ENCODE data around the gene GMDS.

DNA sequence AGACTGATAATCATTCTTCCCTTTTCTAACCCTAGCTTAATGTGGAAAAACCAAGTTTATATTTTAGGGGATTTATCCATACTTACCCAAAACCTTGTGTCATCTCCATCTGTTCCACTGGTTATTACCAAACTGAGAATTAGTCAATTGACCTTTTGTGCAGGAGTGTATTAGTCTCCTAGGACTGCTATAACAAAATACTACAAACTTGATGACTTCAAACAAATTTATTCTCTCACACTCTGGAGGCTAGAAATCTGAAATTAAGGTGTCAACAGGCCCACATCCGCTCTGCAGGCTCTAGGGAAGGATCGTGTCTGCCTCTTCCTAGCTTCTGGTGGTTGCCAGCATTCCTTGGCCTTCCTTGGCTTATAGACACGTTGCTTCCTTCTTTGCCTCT is 12.7 kb upstream of the GMDS start:
- TF ChIP-seq CTCF (conservative IDR thresholded peaks at IDR 0.05; ENCODE audit: low read length) (no peak), EZH2phosphoT487 (IDR thresholded peaks at IDR 0.05; ENCODE audit: borderline replicate concordance) (no peak)

Measured in Loucy (cell line).